Neuron (in vitro differentiated cells): ENCODE results near the gene RAVER2.
"Not testable (repeated sequence)": the region's sequence is repeated elsewhere in the genome, so short reads cannot be mapped to it uniquely, and the experiment has no call there.

ENCODE experiments used
- H2AFZ ChIP-seq: one replicate; pipeline ENCODE4 v1.6.1; 2013; ENCODE audit warnings: low read depth, mild to moderate bottlenecking, inconsistent platforms, low read length, moderate library complexity
- H3K27me3 ChIP-seq: one replicate; pipeline ENCODE4 v1.6.1; 2013; ENCODE audit warnings: low read length; ENCODE audit not compliant: insufficient read depth
- H3K36me3 ChIP-seq: one replicate; pipeline ENCODE4 v1.6.1; 2013; ENCODE audit warnings: low read length; ENCODE audit not compliant: insufficient read depth
- H3K4me1 ChIP-seq: one replicate; pipeline ENCODE4 v1.6.1; 2013; ENCODE audit warnings: low read length; ENCODE audit not compliant: insufficient read depth
- H3K4me3 ChIP-seq: 2 replicates; pipeline ENCODE4 v1.5.1; 2013; ENCODE audit warnings: mild to moderate bottlenecking, low read length, moderate library complexity
- H3K9me3 ChIP-seq: one replicate; pipeline ENCODE4 v1.6.1; 2013; ENCODE audit warnings: low read length

Gene RAVER2

GRCh38 chr1:64727861-64728260 is 17.0 kb upstream of the RAVER2 start:
- no peak overlapping the region for H2AFZ ChIP-seq
- no peaks in the 10 kb centered on the region for H3K9me3 ChIP-seq
- no peak overlapping the region for H3K4me3 ChIP-seq
- H3K36me3 ChIP-seq, result no peaks in the 10 kb centered on the region
- H3K27me3 ChIP-seq, result peaks cover 1% of the 10 kb centered on the region
- no peaks in the 10 kb centered on the region for H3K4me1 ChIP-seq

GRCh38 chr1:64733581-64734286 is 11.1 kb upstream of the RAVER2 start:
- H3K4me3 ChIP-seq, result no peak overlapping the region
- no peaks in the 10 kb centered on the region for H3K36me3 ChIP-seq
- no peaks in the 10 kb centered on the region for H3K27me3 ChIP-seq

GRCh38 chr1:64734287-64734652 is 10.6 kb upstream of the RAVER2 start:
- H2AFZ ChIP-seq, result no peak overlapping the region
- no peaks in the 10 kb centered on the region for H3K36me3 ChIP-seq
- no peak overlapping the region for H3K4me3 ChIP-seq
- H3K9me3 ChIP-seq, result no peaks in the 10 kb centered on the region
- no peaks in the 10 kb centered on the region for H3K4me1 ChIP-seq
- no peaks in the 10 kb centered on the region for H3K27me3 ChIP-seq

More at GRCh38 chr1:64733581-64734286, 11.1 kb upstream of the RAVER2 start:
- Histone ChIP-seq H2AFZ (no peak overlapping the region), H3K9me3 (no peaks in the 10 kb centered on the region), H3K4me1 (no peaks in the 10 kb centered on the region)

GRCh38 chr1:64740687-64741086 is 4.2 kb upstream of the RAVER2 start:
- not testable (repeated sequence) for H3K27me3 ChIP-seq, H2AFZ ChIP-seq, H3K36me3 ChIP-seq, H3K4me1 ChIP-seq, H3K9me3 ChIP-seq, H3K4me3 ChIP-seq

GRCh38 chr1:64743954-64744491 is 852 bp upstream of the RAVER2 start:
- H3K4me1 ChIP-seq, result peaks cover 18% of the 10 kb centered on the region
- no peaks in the 10 kb centered on the region for H3K9me3 ChIP-seq
- H2AFZ ChIP-seq, result peak overlapping the region; percentile 75
- H3K36me3 ChIP-seq, result no peaks in the 10 kb centered on the region
- no peaks in the 10 kb centered on the region for H3K27me3 ChIP-seq
- peak overlapping the region; percentile 64 for H3K4me3 ChIP-seq

DNA sequence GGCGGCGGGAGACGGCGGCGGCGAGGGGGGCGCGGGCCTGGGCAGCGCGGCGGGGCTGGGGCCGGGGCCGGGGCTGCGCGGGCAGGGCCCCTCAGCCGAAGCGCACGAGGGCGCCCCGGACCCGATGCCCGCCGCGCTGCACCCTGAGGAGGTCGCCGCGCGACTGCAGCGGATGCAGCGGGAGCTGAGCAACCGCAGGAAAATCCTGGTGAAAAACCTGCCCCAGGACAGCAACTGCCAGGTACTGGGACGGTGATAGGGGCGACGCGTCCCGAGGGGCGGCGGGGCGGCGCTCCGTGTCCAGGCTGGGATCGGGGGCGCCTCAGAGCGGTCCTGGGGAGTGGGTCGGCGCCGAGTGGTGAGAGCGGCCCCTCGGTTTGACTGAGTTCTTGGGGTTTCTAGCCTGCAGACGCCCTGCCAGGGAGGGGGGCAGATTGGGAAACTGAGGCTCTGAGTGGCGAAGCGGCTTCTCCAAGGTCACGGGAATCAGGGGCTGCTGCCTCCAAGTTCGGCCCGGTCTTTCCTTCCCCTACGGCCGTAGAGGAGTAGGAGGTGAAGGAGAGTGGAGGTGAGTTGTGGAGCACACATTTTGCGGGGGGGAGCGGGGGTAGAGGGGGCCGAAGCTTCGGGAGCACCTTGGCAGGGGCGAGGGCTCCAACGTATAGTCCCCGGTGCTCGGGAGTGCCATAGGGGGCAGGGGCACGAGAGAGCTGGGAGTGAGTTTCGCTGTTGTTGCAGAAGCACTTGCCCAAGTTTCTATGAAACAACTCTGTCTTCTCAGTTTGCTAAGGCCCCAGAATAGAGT is 508 bp downstream of the RAVER2 start:
- Histone ChIP-seq H3K4me3 (peak overlapping the region; percentile 64), H3K4me1 (peaks cover 18% of the 10 kb centered on the region), H3K9me3 (no peaks in the 10 kb centered on the region), H3K36me3 (no peaks in the 10 kb centered on the region), H2AFZ (peak overlapping the region; percentile 75), H3K27me3 (no peaks in the 10 kb centered on the region)

DNA sequence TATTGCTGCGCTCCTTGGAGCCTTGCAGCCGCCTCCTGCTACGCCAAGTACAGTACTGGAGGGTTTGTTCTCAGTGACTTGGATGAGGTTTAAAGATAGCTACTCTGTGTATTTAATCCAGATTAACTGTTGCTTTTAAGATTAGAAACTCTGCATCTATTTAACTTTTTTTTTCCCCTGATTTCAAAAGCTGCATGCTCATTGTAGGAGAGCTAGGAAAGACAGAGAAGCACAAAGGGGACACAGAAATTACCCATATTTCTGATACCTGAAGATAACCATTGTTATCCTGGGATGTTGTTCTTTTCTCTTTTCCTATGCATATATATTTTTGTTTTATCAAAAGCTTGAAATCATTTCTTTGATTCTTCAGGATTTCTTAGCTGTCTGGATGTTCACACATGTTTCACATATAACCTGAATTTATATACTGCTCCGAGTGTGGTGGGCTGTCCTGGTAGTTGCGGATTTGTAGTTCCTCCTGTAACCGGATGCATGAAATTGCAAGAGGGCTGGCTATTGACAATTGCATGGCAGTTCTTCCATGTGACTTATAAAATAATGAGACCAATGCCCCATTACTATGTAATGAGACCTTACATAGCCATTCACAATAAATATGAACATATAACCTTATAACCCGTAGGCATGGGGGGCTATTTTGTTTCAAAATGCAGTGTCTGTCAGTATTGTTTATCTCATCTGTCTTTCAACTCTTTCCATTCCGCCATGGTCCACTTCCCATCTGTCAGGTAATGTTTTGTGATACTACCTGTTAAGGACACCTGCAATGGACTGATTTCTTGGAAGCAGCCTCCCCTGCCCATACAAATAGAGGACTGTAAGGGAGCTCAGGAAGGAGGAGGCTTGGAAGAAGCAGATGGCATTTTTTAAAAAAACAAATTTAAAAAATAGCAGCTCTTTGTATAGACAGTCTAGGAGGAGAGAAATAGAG is 1.4 kb downstream of the RAVER2 start:
- Histone ChIP-seq H3K4me3 (peak overlapping the region; percentile 64), H2AFZ (peak overlapping the region; percentile 75), H3K36me3 (no peaks in the 10 kb centered on the region), H3K27me3 (no peaks in the 10 kb centered on the region), H3K4me1 (peaks cover 18% of the 10 kb centered on the region), H3K9me3 (no peaks in the 10 kb centered on the region)

DNA sequence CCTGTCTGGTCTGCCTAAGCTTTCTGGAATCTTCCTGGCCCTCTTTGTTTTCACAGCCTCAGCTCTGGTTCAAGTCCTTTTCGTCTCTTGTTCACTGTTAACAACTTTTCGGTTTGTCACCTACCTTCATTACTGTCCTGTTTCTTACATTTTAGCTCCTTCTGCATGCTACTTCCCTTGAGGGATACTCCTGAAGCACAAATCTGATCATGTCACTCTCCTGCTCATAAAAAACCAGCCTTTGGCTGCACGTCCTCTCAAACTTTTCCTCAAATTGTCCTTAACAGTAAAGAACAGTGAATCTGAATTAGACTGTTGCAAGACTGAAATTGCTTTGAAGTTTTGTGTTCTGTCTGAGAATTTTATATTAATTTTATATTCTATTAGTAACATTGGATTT is 3.3 kb downstream of the RAVER2 start:
- Histone ChIP-seq H3K4me3 (no peak overlapping the region), H2AFZ (no peak overlapping the region), H3K36me3 (no peaks in the 10 kb centered on the region), H3K4me1 (peaks cover 18% of the 10 kb centered on the region), H3K9me3 (no peaks in the 10 kb centered on the region), H3K27me3 (no peaks in the 10 kb centered on the region)

- no peak overlapping the region for H2AFZ ChIP-seq
- no peaks in the 10 kb centered on the region for H3K36me3 ChIP-seq
- no peaks in the 10 kb centered on the region for H3K9me3 ChIP-seq
- no peaks in the 10 kb centered on the region for H3K27me3 ChIP-seq
- peaks cover 18% of the 10 kb centered on the region for H3K4me1 ChIP-seq
- no peak overlapping the region for H3K4me3 ChIP-seq
Observed at GRCh38 chr1:64748706-64749105, 3.8 kb downstream of the RAVER2 start.

- Histone ChIP-seq H3K9me3 (no peaks in the 10 kb centered on the region), H3K36me3 (no peaks in the 10 kb centered on the region), H3K4me1 (peaks cover 21% of the 10 kb centered on the region), H3K27me3 (no peaks in the 10 kb centered on the region), H2AFZ (no peak overlapping the region), H3K4me3 (no peak overlapping the region)
Observed at GRCh38 chr1:64750092-64750491, 5.2 kb downstream of the RAVER2 start.

DNA sequence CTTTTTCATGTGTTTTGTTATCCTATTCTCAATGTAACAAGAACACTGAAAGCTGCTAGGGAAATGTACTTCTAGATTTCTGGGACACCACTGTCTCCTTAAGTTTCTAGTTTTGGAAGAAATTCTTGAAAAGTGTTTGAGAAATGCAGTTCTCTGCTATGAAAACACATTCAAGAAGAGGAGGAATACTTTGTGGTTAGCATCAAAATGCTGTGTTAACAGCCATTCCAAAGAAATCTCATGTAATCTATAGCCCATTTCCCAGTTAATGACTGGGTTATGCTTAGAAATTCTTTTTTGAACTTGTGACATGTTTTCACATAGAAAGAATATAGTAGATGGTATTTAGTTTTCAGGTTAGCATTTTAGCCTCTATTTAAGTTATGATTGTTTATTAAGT is 6.0 kb downstream of the RAVER2 start:
- Histone ChIP-seq H3K9me3 (no peaks in the 10 kb centered on the region), H3K27me3 (no peaks in the 10 kb centered on the region)

DNA sequence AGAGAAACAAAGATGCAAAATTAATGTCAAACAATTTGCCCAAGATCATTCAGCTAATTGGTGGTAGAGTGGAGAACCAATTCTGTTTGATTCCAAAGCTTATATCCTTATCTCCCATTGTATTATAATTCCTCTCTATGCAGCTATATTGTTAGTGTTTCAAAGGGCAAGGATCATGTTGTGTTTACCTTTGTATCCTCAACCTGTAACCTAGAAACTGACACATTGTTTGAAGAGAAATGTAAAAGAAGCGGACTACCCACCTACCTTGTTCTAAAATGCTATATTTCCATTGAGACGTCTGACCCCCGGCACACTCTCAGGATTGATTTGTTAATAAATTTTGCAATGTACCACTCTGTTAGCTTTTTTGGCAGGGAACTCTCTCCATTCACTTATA is 9.3 kb downstream of the RAVER2 start:
- Histone ChIP-seq H3K9me3 (no peaks in the 10 kb centered on the region), H3K27me3 (no peaks in the 10 kb centered on the region), H3K4me1 (peaks cover 8% of the 10 kb centered on the region), H3K36me3 (no peaks in the 10 kb centered on the region), H2AFZ (no peak overlapping the region), H3K4me3 (no peak overlapping the region)

More for the DNA sequence above, 6.0 kb downstream of the RAVER2 start:
- Histone ChIP-seq H3K4me3 (no peak overlapping the region), H3K4me1 (peaks cover 25% of the 10 kb centered on the region), H3K36me3 (no peaks in the 10 kb centered on the region), H2AFZ (no peak overlapping the region)
